Measurements from ENCODE around the gene FAM83B.
"Not testable (repeated sequence)": the region's sequence is repeated elsewhere in the genome, so short reads cannot be mapped to it uniquely, and the experiment has no call there.

The FAM83B gene, protein sequence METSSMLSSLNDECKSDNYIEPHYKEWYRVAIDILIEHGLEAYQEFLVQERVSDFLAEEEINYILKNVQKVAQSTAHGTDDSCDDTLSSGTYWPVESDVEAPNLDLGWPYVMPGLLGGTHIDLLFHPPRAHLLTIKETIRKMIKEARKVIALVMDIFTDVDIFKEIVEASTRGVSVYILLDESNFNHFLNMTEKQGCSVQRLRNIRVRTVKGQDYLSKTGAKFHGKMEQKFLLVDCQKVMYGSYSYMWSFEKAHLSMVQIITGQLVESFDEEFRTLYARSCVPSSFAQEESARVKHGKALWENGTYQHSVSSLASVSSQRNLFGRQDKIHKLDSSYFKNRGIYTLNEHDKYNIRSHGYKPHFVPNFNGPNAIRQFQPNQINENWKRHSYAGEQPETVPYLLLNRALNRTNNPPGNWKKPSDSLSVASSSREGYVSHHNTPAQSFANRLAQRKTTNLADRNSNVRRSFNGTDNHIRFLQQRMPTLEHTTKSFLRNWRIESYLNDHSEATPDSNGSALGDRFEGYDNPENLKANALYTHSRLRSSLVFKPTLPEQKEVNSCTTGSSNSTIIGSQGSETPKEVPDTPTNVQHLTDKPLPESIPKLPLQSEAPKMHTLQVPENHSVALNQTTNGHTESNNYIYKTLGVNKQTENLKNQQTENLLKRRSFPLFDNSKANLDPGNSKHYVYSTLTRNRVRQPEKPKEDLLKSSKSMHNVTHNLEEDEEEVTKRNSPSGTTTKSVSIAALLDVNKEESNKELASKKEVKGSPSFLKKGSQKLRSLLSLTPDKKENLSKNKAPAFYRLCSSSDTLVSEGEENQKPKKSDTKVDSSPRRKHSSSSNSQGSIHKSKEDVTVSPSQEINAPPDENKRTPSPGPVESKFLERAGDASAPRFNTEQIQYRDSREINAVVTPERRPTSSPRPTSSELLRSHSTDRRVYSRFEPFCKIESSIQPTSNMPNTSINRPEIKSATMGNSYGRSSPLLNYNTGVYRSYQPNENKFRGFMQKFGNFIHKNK

DNA sequence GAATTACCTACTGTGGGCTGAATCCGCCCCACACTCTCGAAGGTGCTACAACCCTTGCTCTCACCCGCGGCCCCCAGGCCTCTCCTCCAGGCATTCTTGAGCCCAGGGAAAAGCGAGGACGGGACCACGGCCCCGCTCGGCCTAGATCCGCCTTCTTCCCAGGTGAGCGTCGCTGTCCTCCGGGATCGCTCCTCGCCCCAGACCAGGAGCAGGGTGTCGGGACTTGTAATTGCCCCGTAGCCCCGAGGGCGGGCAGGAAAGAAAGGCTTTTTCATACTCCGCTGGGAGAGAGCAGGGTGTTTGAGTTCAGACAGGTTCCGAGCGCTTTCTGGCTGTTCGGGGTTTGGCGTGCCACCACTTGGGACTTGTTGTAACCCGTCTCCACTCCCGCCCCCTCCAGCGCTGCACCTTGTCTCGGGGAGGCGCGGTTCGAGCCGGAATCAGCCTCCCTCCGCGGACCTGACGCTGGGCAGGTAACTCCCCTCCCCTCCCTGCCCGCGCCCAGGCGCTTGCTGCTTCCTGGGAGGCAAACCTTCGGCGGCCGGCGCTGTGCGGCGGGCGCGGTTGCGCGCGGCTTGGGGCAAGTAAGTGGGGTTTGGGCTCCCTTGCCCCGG, at the start of gene FAM83B:
Gene FAM83B (plus strand): TSS at position 529 of the 614 bp plus-strand sequence. CDS start 23,476 bp downstream, outside the sequence.
- no peak for DNase-seq (ENCODE audit: low spot score)

DNA sequence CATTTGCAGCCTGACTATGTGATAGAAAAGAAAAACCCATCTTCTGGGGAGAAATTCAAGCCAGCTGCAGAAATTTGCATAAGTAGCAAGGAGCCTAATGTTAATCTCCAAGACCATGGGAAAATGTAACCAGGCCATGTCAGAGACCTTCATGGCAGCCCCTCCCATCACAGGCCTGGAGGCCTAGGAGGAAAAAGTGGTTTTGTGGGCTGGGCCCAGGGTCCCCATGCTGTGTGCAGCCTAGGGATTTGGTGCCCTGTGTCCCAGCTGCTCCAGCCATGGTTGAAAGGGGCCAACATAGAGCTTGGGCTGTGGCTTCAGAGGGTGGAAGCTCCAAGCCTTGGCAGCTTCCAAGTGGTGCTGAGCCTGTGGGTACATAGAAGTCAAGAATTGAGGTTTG, 49.7 kb upstream of the FAM83B start:
- not testable (repeated sequence) for DNase-seq (ENCODE audit: low spot score)

DNA sequence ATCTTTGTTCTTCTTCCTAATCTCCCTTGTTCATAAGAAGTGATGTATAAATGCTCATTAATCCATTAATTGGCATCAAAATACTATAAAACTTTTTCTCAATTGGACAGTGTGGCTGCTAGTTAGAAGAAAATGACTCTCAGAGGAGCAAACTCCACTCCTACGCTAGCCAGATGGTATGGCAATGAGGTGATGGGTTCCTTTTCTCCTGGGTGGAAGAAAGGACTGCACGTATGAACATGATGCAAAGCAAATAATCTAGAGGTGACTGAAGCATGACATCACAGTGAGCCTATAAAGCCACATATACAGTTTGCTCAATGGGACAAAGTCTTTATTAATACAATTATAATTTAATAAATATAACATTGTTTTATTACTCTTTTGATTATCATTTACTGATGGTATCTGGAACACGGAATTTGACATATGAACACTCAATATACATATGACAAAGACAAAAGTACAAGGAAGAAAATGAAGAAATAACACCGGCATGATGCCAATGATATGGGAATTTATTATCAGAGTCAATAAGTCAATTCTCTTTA, 46.4 kb upstream of the FAM83B start:
- DNase-seq (ENCODE audit: low spot score): no peak

DNA sequence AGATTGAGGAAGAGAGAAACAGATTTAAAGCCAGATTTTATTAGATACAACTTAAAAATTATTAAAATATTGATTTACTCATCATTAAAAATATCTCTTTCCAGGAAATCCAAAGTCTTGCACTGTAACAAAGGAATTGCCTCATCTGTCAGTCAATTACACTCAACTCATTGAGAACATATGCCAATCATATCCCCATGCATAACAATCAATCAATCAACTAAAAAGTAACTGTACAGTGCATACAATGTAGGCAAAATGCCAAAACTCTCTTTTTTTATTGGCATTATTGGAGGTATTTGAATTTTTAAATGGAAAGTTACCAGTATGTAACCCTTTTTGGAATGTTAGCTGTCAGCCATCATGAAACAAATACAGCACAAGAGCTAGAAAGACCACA, 45.3 kb upstream of the FAM83B start:
- DNase-seq (ENCODE audit: low spot score): no peak

DNA sequence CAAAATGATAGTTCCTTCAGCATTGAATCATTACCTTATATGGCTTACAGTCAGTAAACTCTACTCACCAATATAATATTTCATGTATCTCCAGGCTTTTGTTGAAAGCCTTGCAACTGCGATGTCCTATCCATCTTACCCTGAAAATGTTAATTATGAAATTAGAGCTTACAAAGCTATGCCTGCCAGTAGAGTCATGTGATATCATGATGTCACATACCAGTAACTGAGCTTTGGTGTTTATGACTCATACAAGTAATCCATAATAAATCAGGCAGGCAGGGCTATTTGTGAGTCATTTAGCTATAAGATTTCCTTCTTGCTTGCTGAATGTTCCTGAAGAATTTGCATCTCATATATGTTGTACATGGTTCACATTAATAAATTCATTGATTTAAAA, 44.9 kb upstream of the FAM83B start:
- no peak for DNase-seq (ENCODE audit: low spot score)

DNA sequence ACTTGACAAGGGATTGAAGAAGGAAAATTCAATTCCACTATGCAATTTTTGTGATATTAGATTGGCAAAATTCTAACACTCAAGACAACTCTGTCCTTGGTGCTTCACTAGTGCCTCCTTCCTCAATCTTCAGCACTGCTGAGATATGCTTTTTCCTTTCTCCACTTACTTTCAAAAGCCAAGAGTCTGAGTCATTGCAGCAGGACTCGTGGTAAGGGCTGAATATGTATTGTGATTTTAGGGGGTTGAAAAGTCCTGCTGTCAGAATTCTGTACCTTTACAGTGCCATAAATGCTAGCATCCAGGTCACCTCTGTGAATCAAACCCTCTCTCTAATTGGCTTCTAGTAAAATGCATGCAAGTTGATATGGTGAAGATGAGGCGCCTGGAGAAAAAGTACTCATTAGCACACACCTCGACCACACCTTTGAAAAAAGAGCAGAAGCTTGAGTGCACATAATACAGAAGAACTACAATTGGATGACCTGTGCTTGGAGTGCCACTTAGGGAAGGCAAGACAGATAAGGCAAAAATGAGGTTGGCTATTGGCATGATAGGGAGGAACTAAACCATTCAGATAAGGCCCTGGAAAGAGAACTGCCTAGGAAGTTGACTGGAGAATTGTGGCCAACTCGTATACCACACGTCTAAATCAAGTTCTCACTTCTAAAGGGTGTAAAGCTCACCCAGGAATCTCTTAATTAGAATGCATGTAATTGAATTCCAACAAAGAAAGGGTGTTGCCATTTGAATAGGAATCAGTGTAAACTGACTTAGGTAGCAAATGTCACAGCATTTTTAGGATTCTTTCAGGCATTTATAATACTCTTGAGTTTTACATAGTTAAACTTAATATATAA, 43.6 kb upstream of the FAM83B start:
- DNase-seq (ENCODE audit: low spot score): no peak

DNA sequence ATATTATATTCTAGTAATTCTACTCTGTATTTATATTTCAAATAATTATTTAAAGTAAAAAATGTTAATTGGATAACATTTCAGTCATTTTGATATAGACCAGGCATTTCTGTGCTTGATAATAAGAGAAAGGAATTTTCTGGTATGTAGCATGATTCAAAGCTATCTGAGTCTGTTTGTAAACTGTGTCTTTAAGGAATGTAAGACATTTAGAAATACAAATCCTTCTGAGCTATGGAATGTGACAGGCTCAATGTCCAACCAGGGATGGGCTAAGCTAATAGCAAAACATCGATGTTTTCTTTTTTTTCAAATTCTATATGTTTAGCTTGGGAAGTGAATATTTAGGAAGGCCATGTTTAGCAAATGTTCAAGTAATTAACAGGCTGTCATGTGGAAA, 41.5 kb upstream of the FAM83B start:
- no peak for DNase-seq (ENCODE audit: low spot score)

DNA sequence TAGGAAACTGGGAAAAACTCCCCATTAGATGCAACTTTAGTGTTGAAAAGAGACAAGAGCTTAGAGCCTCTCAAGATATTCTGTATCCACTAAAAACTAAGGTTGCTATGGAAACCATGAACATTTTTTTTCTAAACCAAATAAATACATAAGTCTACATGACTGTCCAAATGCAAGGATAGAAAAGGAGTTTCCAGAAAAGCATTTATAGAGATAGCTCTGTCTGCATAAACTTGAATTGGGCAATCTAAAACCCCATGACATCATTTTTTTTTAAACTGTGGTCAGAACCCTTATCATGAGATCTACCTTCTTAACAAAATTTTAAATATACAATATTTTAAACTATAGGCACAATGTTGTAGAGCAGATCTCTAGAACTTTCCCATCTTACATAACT, 36.4 kb upstream of the FAM83B start:
- no peak for DNase-seq (ENCODE audit: low spot score)

DNA sequence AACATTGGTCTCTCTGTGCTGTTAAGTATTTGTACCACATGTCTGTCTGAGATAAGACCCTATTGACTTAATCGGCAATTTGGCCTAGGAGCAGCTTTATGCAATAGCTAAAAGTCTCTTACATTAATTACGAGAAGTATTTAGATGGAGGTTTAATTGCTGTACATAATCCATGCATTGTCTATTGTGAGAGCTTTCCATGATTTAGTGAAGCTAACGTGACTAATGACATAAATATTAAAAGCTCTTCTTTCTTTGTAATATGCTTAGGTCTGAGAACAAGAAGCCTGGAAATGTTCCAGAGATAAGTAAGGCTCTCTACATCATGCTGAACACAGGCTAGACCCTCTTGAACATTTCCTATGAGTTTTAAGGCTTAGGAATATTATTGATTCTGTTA, 32.7 kb upstream of the FAM83B start:
- no peak for DNase-seq (ENCODE audit: low spot score)

DNA sequence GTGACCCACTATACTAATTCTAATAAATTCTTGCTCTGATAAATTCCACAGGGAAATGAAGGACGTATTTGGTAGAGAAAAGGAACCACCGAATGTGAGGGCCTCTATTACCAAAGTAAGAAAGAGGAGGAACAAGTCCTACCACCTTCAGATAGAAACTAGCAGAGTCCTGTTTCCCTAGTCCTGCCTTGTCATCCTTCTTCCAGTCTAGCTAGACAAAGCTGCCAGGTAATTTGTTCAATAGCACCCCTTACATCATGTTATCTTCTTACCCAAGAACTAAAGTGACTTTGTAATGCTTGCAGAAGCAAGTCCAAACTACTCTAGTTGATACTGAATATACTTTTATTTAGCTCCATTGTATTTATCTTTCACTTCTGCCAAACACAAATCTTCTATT, 29.3 kb upstream of the FAM83B start:
- DNase-seq (ENCODE audit: low spot score): no peak

DNA sequence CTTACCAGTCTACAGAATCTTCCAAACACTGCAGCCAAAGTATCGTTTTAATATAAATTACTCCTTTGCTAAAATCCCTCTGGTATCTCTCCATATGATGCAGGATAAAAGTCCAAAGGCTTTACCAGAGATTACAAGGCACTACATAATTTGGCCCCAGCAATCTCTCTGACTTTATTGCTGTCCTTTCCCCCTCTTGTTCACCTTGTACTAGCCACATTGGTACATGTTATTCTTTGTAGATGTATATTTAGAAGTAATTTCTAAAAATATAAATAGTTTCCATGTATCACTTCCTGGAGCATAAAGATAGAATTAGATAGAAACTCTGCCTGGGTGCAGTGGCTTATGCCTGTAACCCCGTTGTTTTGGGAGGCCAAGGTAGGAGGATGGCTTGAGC, 28.7 kb upstream of the FAM83B start:
- DNase-seq (ENCODE audit: low spot score): no peak

DNA sequence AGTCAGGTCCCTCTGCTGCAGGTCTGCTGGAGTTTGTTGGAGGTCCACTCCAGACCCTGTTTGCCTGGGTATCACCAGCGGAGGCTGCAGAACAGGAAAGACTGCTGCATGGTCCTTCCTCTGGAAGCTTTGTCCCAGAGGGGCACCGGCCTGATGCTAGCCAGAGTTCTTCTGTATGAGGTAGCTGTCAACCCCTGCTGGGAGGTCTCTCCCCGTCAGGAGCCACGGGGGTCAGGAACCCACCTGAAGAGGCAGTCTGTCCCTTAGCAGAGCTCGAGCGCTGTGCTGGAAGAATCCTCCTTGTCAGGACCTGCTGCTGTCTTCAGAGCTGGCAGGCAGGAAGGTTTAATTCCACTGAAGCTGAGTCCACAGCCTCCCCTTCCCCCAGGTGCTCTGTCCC, 22.3 kb upstream of the FAM83B start:
- DNase-seq (ENCODE audit: low spot score): not testable (repeated sequence)

DNA sequence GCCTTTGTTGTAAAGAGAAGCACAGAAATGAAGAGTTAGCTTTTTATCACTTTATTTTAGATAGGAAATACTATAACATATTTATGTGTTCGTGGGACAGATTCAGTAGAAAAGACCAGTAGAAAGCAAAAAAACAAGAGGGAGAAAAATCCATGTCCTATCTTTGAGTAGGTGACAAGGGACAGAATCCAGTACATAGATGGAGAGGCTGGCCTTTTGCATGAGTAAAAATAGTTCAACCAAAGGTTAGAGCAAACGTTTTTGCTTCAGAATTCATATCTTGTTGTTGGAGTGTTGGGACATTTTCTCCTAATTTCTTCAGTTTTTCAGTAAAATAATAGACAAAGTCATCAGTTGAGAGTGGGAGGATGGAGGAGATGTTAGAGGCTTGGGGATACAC, 19.6 kb upstream of the FAM83B start:
- no peak for DNase-seq (ENCODE audit: low spot score)

DNA sequence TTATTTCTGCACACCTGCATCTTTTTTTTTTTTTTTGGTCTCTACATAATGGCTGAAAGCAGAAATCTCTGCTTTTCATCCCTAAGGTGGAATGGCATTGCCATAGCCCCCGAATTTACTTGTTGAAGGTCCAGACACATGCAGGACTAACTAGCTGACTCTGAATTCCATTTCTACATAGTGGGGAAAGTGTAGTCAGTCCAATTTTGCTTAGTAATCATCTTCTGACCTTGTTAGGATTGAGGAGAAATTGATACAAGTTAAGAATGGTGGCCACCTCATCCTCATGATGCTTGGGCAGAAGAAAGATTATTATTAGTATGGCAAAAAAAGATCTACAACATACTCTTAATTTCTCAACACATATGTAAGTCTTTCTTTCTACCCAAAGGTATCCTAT, 16.4 kb upstream of the FAM83B start:
- no peak for DNase-seq (ENCODE audit: low spot score)

DNA sequence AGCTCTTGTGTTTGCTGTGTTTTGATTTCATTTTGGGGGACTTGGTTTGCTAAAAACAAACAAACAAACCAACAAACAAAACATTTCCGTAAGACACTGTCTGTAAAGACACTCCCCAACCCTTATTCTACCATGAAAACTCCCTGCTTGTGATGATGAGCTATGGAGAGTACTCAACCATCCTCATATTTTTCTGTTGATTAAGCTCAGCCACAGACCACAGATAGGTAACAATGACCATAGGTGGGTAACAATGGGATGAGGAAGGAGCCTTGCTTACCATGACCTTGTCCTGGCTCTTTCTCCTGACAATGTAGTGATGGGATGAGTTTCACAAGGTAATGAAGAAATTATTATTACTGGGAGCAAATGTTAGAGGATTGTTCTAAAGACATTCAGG, 11.4 kb upstream of the FAM83B start:
- DNase-seq (ENCODE audit: low spot score): no peak

DNA sequence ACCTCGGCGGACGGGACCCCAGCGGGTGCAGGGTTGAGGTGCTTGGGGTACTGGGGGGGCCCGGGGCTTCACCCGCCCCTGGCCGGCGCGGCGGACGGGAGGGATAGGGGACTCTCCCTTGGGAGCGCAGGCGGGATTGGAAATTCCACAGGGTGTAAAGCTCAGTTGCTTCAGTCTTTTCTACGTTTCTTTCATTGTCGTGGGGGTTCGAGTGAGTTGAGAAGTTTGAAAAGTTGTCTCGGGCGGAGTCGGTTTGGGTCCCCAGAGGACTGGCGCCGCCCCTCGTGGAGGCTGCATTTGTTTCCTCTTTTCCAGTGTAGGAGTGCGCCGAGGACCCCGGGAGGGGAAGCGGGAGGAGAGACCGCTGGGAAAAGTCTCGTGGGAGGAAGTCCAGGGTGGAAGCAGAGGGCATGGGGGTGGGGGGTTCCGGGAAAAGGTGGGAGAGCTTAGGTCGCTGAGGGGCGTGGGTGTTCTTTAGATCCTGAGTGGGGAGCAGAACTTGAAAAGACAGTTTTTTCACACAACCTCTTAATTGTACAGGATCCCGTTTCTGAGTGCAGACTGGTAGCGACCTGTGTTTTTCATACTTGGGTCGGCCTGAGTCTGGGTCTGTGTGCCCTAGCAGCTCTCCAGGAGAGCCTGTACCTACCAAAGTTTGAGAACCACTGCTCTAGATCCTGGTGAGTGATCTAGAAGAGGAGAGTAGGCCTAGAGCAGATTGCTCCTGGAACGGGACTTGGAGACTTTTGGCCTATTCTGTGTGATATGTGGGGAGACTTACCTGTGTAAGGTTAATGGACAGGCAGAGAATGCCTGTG, 495 bp downstream of the FAM83B start:
- no peak for DNase-seq (ENCODE audit: low spot score)

DNA sequence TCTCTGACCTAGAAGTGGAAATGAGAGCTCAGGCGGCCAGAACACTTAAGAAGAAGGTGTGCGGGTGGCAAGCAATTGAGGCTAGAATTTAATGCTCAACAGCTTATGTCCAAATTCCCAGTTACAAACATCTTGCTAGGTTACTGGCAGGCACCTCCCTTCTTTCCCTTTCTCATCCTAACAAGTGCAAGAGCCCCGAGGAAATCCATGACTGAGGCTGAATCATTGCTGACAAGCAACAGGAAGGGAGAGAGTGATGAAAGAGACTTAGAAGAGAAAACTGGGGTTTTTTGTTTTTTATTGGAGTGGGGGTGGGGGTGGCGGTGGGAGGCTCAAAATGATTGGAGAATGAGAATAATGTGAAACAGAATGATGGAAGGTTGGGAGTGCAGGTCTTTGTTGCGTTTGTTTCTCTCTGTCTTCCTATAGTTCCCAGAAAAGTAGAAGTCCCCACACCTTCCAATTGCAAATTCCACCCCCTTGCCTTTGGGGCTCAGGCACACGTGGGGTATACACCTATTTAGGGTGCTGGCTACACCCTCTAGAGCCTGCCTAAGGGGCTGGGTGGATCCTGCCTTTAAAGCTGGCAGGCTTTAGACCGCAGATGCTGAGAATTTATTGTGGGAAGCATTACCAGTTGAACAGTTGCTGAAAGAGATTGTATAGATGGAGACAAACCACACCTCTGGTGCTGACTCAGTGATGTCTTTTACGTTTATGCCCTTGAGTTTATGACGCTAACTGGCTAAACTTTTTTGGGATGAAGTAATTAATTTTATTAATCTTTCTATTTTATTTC, 1.4 kb downstream of the FAM83B start:
- no peak for DNase-seq (ENCODE audit: low spot score)

DNA sequence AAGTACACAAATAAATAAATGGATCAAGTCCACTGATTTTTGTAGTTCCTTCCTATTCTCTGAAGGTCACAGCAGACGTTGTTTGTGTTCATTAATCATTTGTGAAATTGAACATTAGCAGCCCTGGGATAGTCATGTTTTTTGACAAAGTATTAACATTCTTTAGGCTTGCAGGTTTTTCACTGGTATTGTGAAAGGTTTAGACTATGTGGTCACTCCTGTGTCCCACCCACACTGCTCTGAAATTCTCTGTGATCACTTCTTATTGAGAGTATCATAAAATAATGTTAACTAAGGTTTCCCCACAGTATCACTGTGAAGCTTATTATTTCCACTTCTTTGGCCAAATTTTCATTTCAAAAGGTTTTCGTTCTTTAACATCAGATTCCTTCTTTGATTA, 3.5 kb downstream of the FAM83B start:
- DNase-seq (ENCODE audit: low spot score): no peak

DNA sequence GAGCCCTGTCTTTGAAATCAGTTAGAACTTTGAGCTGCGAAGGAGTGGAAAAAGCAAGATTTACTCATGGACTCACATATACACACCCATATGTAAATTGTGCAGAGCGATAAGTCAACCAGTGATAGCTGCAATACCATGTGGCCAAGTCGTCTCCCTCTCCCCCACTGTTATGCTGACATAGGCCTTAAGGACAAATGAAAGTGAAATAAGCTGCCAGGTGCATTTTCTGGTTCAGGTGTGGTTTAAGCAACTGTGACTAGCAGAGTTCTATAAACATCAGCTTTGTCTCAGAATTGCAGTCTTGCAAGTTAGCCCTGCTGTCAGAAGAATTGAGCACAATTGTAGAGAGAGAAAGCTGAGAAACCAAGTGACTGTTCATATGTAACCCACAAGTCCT, 9.6 kb downstream of the FAM83B start:
- DNase-seq (ENCODE audit: low spot score): no peak

DNA sequence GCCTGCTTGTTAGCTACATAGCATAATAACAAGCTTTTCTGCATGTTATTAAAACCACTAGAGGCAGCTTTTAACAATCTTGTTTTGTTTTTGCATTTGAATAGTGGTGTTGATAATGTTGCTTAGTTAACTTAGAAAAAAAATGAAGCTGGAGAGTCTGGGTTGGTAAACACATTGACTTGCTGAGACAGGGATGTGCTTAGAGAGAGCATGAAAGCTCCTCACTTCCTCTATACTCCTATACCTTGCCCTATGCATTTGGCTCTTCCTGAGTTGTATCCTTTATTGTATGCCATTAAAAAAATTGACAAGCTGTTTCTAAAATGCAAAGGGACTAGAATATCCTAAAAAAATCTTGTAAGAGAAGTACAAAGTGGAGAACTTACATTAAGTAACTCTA, 13.6 kb downstream of the FAM83B start:
- no peak for DNase-seq (ENCODE audit: low spot score)
